WTC11 (cell line): Measurements from ENCODE around the gene ASB1.

Source experiments
- ATF1 ChIP-seq: sonication (generic); formaldehyde crosslinking; IDR thresholded peaks from 2 replicates; pipeline ENCODE4 v1.8.1; 2023; ENCODE audit warnings: mild to moderate bottlenecking, moderate library complexity, missing genetic modification reagents
- GABPB1 ChIP-seq: sonication (generic); formaldehyde crosslinking; IDR thresholded peaks from 2 replicates; pipeline ENCODE4 v1.8.1; 2023; ENCODE audit warnings: mild to moderate bottlenecking, missing genetic modification reagents
- MXD4 ChIP-seq: fragments of 250-450 bp; sonication (Bioruptor Pico); IDR thresholded peaks from 2 replicates; pipeline ENCODE4 v1.8.0; 2021; ENCODE audit warnings: mild to moderate bottlenecking, moderate library complexity, borderline replicate concordance
- SP1 ChIP-seq: sonication (generic); formaldehyde crosslinking; conservative IDR thresholded peaks from 2 replicates; pipeline ENCODE4 v1.8.1; 2022; ENCODE audit warnings: missing genetic modification reagents
- STAT6 ChIP-seq: sonication (generic); formaldehyde crosslinking; conservative IDR thresholded peaks from 2 replicates; pipeline ENCODE4 v1.8.1; 2023; ENCODE audit warnings: mild to moderate bottlenecking, low read depth, missing genetic modification reagents, moderate library complexity
- TEAD1 ChIP-seq: sonication (generic); formaldehyde crosslinking; IDR thresholded peaks from 2 replicates; pipeline ENCODE4 v1.8.0; 2022; ENCODE audit warnings: mild to moderate bottlenecking, missing genetic modification reagents
- TEAD4 ChIP-seq: sonication (generic); formaldehyde crosslinking; IDR thresholded peaks from 2 replicates; pipeline ENCODE4 v1.8.0; 2022; ENCODE audit warnings: mild to moderate bottlenecking, missing genetic modification reagents
- ZNF232 ChIP-seq: sonication (generic); formaldehyde crosslinking; IDR thresholded peaks from 2 replicates; pipeline ENCODE4 v1.8.0; 2022; ENCODE audit warnings: mild to moderate bottlenecking, missing genetic modification reagents
- TF ChIP-seq, protein P1 (sequence below): sonication (generic); formaldehyde crosslinking; IDR thresholded peaks from 2 replicates; pipeline ENCODE4 v1.8.1; 2023; ENCODE audit warnings: mild to moderate bottlenecking, moderate library complexity, missing genetic modification reagents
- TF ChIP-seq, protein P2 (sequence below): fragments of 200-600 bp; IDR thresholded peaks from 2 replicates; pipeline ENCODE4 v1.8.0; 2022; ENCODE audit warnings: antibody characterized with exemption
- TF ChIP-seq, protein P3 (sequence below): sonication (generic); formaldehyde crosslinking; IDR thresholded peaks from 2 replicates; pipeline ENCODE4 v1.8.0; 2023; ENCODE audit warnings: missing genetic modification reagents, mild to moderate bottlenecking, borderline replicate concordance
- TF ChIP-seq, protein P4 (sequence below): sonication (generic); formaldehyde crosslinking; IDR thresholded peaks from 2 replicates; pipeline ENCODE4 v1.8.1; 2022; ENCODE audit warnings: low read depth, mild to moderate bottlenecking, moderate library complexity, missing genetic modification reagents, borderline replicate concordance

GRCh38 chr2:238469155-238469554, 42.4 kb downstream of the ASB1 start:
- TF ChIP-seq STAT6 (CRISPR knock-in tag) (no peak), ZNF232 (no peak), TEAD4 (no peak), TEAD1 (no peak), GABPB1 (CRISPR knock-in tag) (no peak), MXD4 (no peak), SP1 (no peak), ATF1 (CRISPR knock-in tag) (no peak)
- TF ChIP-seq, protein P1, sequence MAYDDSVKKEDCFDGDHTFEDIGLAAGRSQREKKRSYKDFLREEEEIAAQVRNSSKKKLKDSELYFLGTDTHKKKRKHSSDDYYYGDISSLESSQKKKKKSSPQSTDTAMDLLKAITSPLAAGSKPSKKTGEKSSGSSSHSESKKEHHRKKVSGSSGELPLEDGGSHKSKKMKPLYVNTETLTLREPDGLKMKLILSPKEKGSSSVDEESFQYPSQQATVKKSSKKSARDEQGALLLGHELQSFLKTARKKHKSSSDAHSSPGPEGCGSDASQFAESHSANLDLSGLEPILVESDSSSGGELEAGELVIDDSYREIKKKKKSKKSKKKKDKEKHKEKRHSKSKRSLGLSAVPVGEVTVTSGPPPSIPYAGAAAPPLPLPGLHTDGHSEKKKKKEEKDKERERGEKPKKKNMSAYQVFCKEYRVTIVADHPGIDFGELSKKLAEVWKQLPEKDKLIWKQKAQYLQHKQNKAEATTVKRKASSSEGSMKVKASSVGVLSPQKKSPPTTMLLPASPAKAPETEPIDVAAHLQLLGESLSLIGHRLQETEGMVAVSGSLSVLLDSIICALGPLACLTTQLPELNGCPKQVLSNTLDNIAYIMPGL, result no peak
- TF ChIP-seq, protein P2, sequence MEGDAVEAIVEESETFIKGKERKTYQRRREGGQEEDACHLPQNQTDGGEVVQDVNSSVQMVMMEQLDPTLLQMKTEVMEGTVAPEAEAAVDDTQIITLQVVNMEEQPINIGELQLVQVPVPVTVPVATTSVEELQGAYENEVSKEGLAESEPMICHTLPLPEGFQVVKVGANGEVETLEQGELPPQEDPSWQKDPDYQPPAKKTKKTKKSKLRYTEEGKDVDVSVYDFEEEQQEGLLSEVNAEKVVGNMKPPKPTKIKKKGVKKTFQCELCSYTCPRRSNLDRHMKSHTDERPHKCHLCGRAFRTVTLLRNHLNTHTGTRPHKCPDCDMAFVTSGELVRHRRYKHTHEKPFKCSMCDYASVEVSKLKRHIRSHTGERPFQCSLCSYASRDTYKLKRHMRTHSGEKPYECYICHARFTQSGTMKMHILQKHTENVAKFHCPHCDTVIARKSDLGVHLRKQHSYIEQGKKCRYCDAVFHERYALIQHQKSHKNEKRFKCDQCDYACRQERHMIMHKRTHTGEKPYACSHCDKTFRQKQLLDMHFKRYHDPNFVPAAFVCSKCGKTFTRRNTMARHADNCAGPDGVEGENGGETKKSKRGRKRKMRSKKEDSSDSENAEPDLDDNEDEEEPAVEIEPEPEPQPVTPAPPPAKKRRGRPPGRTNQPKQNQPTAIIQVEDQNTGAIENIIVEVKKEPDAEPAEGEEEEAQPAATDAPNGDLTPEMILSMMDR, result no peak
- TF ChIP-seq, protein P3, sequence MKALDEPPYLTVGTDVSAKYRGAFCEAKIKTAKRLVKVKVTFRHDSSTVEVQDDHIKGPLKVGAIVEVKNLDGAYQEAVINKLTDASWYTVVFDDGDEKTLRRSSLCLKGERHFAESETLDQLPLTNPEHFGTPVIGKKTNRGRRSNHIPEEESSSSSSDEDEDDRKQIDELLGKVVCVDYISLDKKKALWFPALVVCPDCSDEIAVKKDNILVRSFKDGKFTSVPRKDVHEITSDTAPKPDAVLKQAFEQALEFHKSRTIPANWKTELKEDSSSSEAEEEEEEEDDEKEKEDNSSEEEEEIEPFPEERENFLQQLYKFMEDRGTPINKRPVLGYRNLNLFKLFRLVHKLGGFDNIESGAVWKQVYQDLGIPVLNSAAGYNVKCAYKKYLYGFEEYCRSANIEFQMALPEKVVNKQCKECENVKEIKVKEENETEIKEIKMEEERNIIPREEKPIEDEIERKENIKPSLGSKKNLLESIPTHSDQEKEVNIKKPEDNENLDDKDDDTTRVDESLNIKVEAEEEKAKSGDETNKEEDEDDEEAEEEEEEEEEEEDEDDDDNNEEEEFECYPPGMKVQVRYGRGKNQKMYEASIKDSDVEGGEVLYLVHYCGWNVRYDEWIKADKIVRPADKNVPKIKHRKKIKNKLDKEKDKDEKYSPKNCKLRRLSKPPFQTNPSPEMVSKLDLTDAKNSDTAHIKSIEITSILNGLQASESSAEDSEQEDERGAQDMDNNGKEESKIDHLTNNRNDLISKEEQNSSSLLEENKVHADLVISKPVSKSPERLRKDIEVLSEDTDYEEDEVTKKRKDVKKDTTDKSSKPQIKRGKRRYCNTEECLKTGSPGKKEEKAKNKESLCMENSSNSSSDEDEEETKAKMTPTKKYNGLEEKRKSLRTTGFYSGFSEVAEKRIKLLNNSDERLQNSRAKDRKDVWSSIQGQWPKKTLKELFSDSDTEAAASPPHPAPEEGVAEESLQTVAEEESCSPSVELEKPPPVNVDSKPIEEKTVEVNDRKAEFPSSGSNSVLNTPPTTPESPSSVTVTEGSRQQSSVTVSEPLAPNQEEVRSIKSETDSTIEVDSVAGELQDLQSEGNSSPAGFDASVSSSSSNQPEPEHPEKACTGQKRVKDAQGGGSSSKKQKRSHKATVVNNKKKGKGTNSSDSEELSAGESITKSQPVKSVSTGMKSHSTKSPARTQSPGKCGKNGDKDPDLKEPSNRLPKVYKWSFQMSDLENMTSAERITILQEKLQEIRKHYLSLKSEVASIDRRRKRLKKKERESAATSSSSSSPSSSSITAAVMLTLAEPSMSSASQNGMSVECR (CRISPR knock-in tag), result no peak
- TF ChIP-seq, protein P4, sequence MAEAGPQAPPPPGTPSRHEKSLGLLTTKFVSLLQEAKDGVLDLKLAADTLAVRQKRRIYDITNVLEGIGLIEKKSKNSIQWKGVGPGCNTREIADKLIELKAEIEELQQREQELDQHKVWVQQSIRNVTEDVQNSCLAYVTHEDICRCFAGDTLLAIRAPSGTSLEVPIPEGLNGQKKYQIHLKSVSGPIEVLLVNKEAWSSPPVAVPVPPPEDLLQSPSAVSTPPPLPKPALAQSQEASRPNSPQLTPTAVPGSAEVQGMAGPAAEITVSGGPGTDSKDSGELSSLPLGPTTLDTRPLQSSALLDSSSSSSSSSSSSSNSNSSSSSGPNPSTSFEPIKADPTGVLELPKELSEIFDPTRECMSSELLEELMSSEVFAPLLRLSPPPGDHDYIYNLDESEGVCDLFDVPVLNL, result no peak
